ENCODE measurements around the gene SFXN4. TPM values are rescaled to one million over a fixed set of nuclear protein-coding genes. Genes with fewer than 3 reads are reported as not detected.

The SFXN4 gene
- total and polyA plus RNA-seq, 9 of the 15 experiments (the other 6 are each of a cell fraction or from before 2014, with no cell fraction given) = 40.1 to 97.8 (median 54.5) TPM

GRCh38 chr10:119138346-119139306 is 26.9 kb downstream of the SFXN4 start:
- Histone ChIP-seq H3K36me3 (ENCODE audit: control insufficient read depth, insufficient read depth, low read length) (peaks cover 41% of the 10 kb centered on the region; the same call in 2 of the 3 replicates), H3K27ac (ENCODE audit: extremely low read depth, low read depth, low read length) (no peak overlapping the region), H3K9ac (ENCODE audit: insufficient read depth in 1 of 2, low read depth in 2 of 2, low read length in 2 of 2) (no peak overlapping the region), H3K4me2 (ENCODE audit: insufficient read depth, low read length) (no peak overlapping the region), H2AFZ (ENCODE audit: low read depth, low read length) (no peak overlapping the region), H3K4me1 (replicated peaks in 1 of 2; ENCODE audit: control insufficient read depth in 2 of 2, insufficient read depth in 2 of 2, low read length in 2 of 2) (0 out of 5 replicates have a peak, but pooled peaks cover 0 to under 1% of the 10 kb centered on the region in 2 experiments), H4K20me1 (replicated peaks; ENCODE audit: control insufficient read depth, insufficient read depth, low read length) (no peaks in the 10 kb centered on the region), H3K27me3 (ENCODE audit: control insufficient read depth in 2 of 2, insufficient read depth in 2 of 2, low read length in 2 of 2) (no peaks in the 10 kb centered on the region), H3K4me3 (no peak overlapping the region), H3K9me3 (replicated peaks; ENCODE audit: control insufficient read depth, insufficient read depth, low read depth, low read length) (no peaks in the 10 kb centered on the region), H3K79me2 (ENCODE audit: control insufficient read depth, insufficient read depth, low read length) (no peaks in the 10 kb centered on the region), H3K9me1 (ENCODE audit: control insufficient read depth, insufficient read depth, low read length) (no peaks in the 10 kb centered on the region)
- in situ Hi-C loops (cut with MboI) (no loop called here), intact Hi-C loops (cut with micrococcal nuclease) (loop anchor here (2.0 kb wide), 1 partner anchor 60 kb away; no protein-coding TSS in a partner anchor)
- ATAC-seq (peak; percentile 31), FAIRE-seq (no peak), DNase-seq (ENCODE audit: extremely low read depth in 1 of 4, low spot score in 3 of 4) (no peak)
- BruUV-seq (replicated peaks) = no TSS peak
- ChIA-PET POLR2A (interaction anchor here (0.6 to 1.3 kb wide), 2 partner anchors 8 to 75 kb away, joined by 3 read pairs; no protein-coding TSS in a partner anchor), CTCF (ENCODE audit: low intra/inter-chr PET ratio) (no interaction called here)
- WGBS (ENCODE audit: insufficient coverage, low coverage, missing lambda C conversion rate) = 88% methylated on average over 9 of the region's 16 CpGs
- peak; percentile 86 for TF ChIP-seq ZFP36 (IDR thresholded peaks at IDR 0.05; ENCODE audit: low read depth, low read length, partially characterized antibody)
- TF ChIP-seq ZNF766 (CRISPR knock-in tag; conservative IDR thresholded peaks at IDR 0.05) = no peak
- peak; percentile 50; the same call in 1 of the 2 replicates for TF ChIP-seq POLR2AphosphoS2 (IDR thresholded peaks at IDR 0.05; ENCODE audit: low read length)
- no peak for TF ChIP-seq TOE1 (IDR thresholded peaks at IDR 0.05; ENCODE audit: borderline replicate concordance)
- TF ChIP-seq TOE1 (CRISPR knock-in tag; IDR thresholded peaks at IDR 0.05; ENCODE audit: borderline replicate concordance, low read depth) = no peak
- peak; percentile 39; the same call in 1 of the 2 replicates for TF ChIP-seq ZBTB33 (CRISPR knock-in tag; IDR thresholded peaks at IDR 0.05)
